ENCODE measurements around the gene ZCCHC2. TPM values are rescaled to one million over a fixed set of nuclear protein-coding genes. Genes with fewer than 3 reads are reported as not detected.
A peak's percentile ranks its signal among the peaks of the same experiment; 100 is the strongest.

ZCCHC2 gene
- total RNA-seq, 1 donor from 2014 or later, result 8.7 TPM

DNA sequence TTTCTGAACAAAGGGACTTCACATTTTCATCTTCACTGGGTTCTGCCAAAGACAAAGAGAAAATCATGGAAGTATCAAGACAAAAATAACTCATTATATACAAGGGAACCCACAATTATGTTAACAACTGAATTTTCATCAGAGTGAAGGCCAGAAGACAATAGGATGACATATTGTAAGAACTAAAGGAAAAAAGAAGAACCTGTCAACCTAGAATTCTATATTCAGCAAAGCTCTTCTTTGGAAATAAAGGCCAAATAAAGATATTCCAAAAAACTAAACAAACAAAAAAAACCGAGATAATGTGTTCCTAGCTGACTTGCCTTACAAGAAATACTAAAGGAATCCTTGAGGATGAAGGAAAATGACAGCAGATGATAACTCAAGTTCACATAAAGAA, 10.3 kb upstream of the ZCCHC2 start:
- DNase-seq (ENCODE audit: low read depth), result no peak
- FAIRE-seq, result no peak
- Histone ChIP-seq H3K27me3 (ENCODE audit: control insufficient read depth, insufficient read depth, low read length) (no peaks in the 10 kb centered on the region), H3K4me3 (ENCODE audit: low read depth, low read length) (no peak overlapping the region), H3K36me3 (ENCODE audit: control insufficient read depth, insufficient read depth, low read length) (no peaks in the 10 kb centered on the region)
- TF ChIP-seq, protein P1, sequence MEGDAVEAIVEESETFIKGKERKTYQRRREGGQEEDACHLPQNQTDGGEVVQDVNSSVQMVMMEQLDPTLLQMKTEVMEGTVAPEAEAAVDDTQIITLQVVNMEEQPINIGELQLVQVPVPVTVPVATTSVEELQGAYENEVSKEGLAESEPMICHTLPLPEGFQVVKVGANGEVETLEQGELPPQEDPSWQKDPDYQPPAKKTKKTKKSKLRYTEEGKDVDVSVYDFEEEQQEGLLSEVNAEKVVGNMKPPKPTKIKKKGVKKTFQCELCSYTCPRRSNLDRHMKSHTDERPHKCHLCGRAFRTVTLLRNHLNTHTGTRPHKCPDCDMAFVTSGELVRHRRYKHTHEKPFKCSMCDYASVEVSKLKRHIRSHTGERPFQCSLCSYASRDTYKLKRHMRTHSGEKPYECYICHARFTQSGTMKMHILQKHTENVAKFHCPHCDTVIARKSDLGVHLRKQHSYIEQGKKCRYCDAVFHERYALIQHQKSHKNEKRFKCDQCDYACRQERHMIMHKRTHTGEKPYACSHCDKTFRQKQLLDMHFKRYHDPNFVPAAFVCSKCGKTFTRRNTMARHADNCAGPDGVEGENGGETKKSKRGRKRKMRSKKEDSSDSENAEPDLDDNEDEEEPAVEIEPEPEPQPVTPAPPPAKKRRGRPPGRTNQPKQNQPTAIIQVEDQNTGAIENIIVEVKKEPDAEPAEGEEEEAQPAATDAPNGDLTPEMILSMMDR (IDR thresholded peaks at IDR 0.05; ENCODE audit: insufficient read depth, low read length, severe bottlenecking), result no peak

DNA sequence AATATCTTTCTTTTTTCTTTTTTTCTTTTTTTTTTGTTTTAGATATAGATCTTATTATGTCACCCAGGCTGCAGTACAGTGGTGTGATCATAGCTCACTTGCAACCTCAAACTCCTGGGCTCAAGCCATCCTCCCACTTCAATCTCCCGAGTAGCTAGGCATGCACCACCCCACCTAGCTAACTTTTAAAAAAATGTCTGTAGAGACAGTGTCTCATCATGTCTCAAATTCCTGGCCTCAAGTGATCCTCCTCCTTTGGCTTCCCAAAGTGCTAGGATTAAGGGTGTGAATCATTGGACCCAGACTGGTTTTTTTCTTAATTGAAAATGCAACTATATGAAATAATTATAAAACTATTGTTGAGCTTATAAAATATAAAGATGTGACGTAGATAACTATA, 9.8 kb upstream of the ZCCHC2 start:
- TF ChIP-seq, protein P1 (IDR thresholded peaks at IDR 0.05; ENCODE audit: insufficient read depth, low read length, severe bottlenecking), result no peak
- Histone ChIP-seq H3K36me3 (ENCODE audit: control insufficient read depth, insufficient read depth, low read length) (no peaks in the 10 kb centered on the region), H3K4me3 (ENCODE audit: low read depth, low read length) (no peak overlapping the region), H3K27me3 (ENCODE audit: control insufficient read depth, insufficient read depth, low read length) (no peaks in the 10 kb centered on the region)
- DNase-seq (ENCODE audit: low read depth) (peak; percentile 62), FAIRE-seq (no peak)

DNA sequence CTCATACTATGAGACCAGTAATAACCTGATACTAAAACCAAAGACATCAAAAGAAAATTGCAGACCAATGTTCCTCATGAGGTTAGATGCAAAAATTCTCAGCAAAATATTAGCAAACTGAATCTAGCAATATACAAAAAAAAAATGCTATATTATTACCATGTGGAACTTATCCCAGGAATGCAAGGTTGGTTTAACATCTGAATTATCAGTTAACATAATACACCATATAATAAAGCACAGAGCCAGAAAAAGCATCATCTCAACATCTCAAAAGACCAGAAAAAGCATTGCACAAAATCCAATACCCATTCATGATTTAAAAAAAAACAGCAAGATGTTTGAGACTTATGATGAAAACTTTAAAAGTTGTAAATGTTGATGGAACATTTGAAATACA, 8.3 kb upstream of the ZCCHC2 start:
- DNase-seq (ENCODE audit: low read depth) (no peak), FAIRE-seq (no peak)
- TF ChIP-seq, protein P1 (IDR thresholded peaks at IDR 0.05; ENCODE audit: insufficient read depth, low read length, severe bottlenecking), result no peak
- no peaks in the 10 kb centered on the region for H3K36me3 ChIP-seq (ENCODE audit: control insufficient read depth, insufficient read depth, low read length)
- no peaks in the 10 kb centered on the region for H3K27me3 ChIP-seq (ENCODE audit: control insufficient read depth, insufficient read depth, low read length)
- H3K4me3 ChIP-seq (ENCODE audit: low read depth, low read length), result no peak overlapping the region

DNA sequence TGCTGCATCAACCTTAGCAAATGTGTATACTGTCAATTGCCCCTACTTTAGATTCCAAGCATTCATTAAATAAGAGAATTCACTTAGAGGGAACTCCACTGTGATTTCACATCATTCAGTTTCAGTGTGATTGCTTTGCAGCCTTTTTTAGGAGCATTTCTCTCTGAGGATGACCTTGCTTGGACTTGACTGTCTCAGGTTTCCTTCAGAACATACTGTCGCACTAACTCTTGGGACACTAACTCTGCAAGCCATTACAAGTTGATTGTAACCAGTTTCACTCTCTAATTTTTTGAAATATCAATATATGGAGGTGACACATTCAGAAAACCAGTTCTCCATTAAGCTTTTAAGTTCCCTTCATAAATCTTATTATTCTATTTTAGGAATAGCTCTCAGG, 6.6 kb upstream of the ZCCHC2 start:
- Histone ChIP-seq H3K4me3 (ENCODE audit: low read depth, low read length) (no peak overlapping the region), H3K27me3 (ENCODE audit: control insufficient read depth, insufficient read depth, low read length) (no peaks in the 10 kb centered on the region), H3K36me3 (ENCODE audit: control insufficient read depth, insufficient read depth, low read length) (no peaks in the 10 kb centered on the region)
- DNase-seq (ENCODE audit: low read depth), result no peak
- TF ChIP-seq, protein P1 (IDR thresholded peaks at IDR 0.05; ENCODE audit: insufficient read depth, low read length, severe bottlenecking), result no peak
- FAIRE-seq, result no peak

DNA sequence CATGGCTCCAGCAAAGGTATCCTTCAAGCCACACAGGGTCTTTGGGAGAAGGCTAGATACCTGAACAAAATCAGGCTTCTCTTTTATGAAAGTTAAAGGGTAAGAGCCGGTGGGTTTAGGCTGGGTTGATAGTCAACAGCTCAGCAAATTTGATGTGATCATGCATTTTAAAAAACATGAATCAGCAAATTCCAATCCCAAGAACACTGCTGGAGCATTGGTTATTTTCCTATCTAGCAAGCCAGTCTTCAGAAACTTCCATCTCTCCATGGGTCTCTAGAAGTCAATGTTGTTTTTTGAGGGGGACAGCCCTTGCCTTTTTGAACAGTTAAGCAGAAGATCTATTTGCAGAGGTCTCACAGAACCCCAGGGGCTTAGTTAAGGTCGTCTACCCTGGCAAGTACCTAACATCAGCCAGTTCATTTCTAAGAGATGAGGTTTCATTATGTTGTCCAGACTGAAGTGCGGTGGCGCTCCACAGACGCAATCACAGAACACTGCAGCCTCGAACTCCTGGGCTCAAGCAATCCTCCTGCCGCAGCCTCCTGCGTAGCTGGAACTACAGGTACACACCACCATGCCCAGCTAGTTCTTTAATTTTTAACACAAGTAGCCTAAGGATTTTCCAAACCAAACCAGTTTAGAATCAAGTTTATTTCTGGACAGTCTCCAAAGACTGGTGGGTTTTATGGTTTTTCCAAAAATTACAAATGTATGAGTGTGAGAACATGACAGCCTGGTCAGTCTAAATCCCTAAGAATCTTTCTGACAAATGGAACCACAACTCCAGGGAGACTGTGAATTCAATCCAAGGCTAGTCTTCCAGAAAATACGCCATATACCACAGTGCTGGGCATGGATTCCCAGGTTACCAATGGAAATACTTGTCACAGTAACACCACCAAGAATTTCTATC, 4.1 kb upstream of the ZCCHC2 start:
- Histone ChIP-seq H3K27me3 (ENCODE audit: control insufficient read depth, insufficient read depth, low read length) (no peaks in the 10 kb centered on the region), H3K36me3 (ENCODE audit: control insufficient read depth, insufficient read depth, low read length) (no peaks in the 10 kb centered on the region), H3K4me3 (ENCODE audit: low read depth, low read length) (no peak overlapping the region)
- TF ChIP-seq, protein P1 (IDR thresholded peaks at IDR 0.05; ENCODE audit: insufficient read depth, low read length, severe bottlenecking), result no peak
- no peak for DNase-seq (ENCODE audit: low read depth)
- no peak for FAIRE-seq
